Measurements from ENCODE around the gene PTPRQ.

- TF ChIP-seq EZH2phosphoT487 (IDR thresholded peaks at IDR 0.05; ENCODE audit: insufficient read depth, low read depth) (no peak), EZH2 (IDR thresholded peaks at IDR 0.05; ENCODE audit: insufficient read depth, poor library complexity, severe bottlenecking) (no peak)
Measured at GRCh38 chr12:80420075-80420474, 24.0 kb upstream of the PTPRQ start.

Data from GM23248 (cell line).